ENCODE measurements around the gene HINT2.

DNA sequence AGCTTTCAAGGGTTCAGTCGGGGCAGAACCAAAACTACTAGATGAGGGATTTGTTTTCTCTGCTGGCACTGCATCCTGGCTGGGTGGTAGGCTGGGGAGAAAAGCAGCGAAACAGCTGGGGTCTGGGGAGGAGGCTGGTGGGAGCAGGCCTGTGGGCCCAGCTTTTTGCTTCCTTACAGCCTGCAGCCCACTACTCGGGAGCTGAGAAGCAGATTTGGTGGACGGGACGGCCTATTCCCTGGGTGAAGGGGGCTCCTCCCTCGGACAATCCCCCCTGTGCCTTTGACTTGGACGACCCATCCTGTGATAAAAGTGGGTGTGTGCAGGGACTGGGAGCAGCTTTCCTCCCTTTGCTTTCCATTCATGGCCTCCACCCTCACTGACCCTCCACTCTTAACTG is 14.3 kb downstream of the HINT2 start:
- TF ChIP-seq, protein P1, sequence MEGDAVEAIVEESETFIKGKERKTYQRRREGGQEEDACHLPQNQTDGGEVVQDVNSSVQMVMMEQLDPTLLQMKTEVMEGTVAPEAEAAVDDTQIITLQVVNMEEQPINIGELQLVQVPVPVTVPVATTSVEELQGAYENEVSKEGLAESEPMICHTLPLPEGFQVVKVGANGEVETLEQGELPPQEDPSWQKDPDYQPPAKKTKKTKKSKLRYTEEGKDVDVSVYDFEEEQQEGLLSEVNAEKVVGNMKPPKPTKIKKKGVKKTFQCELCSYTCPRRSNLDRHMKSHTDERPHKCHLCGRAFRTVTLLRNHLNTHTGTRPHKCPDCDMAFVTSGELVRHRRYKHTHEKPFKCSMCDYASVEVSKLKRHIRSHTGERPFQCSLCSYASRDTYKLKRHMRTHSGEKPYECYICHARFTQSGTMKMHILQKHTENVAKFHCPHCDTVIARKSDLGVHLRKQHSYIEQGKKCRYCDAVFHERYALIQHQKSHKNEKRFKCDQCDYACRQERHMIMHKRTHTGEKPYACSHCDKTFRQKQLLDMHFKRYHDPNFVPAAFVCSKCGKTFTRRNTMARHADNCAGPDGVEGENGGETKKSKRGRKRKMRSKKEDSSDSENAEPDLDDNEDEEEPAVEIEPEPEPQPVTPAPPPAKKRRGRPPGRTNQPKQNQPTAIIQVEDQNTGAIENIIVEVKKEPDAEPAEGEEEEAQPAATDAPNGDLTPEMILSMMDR (IDR thresholded peaks at IDR 0.05): no peak
- TF ChIP-seq EZH2 (IDR thresholded peaks at IDR 0.05; ENCODE audit: borderline replicate concordance, insufficient read depth, low read depth, low read length, poor library complexity, severe bottlenecking): no peak

All from B cell (primary cell).